HCT116 (cell line): ENCODE measurements around the gene CNOT10. TPM values are rescaled to one million over a fixed set of nuclear protein-coding genes. Genes with fewer than 3 reads are reported as not detected.

ENCODE experiments used
- ATAC-seq: fragments of 200-7000 bp; cut with Tn5 transposase; 2 replicates; pipeline ENCODE4 v1.9.1; 2020; ENCODE audit warnings: mild to moderate bottlenecking, moderate library complexity
- BruUV-seq: library from RNA; stranded (reverse); fragments of 400-500 nt; replicated peaks from 2 replicates; lab custom pipeline; 2021; lab: Mats Ljungman, UMichigan
- CTCF ChIA-PET: fragments of 300-600 bp; sonication (Branson Sonifier 250); formaldehyde crosslinking; loops from one replicate; lab custom pipeline; 2021; ENCODE audit warnings: antibody characterized with exemption; lab: Charles Lee
- POLR2A ChIA-PET: fragments of 300-600, 350-600 bp; sonication (Branson Sonifier 250); formaldehyde crosslinking; loops from one replicate; lab custom pipeline; 2021; ENCODE audit warnings: antibody characterized with exemption; lab: Charles Lee
- RAD21 ChIA-PET, 2 experiments: fragments of 300-600 bp; sonication (Branson Sonifier 250); formaldehyde crosslinking; loops; one replicate each; lab custom pipeline; 2023; ENCODE audit warnings: low total read pairs in 2 of 2; ENCODE audit not compliant: uncharacterized antibody in 2 of 2, unreplicated experiment in 2 of 2, low non-redundant PET in 1 of 2; lab: Charles Lee
- DNase-seq: peaks from one replicate; pipeline ENCODE4 v3.0.0-alpha.2; 2010; ENCODE audit warnings: low read depth, low spot score
- H2AFZ ChIP-seq: fragments of 200-600 bp; shearing (Covaris generic), sonication (generic); 2 replicates; pipeline ENCODE4 v1.6.1; 2017; ENCODE audit warnings: low read depth, mixed run types, mixed read lengths, antibody characterized with exemption, low read length; ENCODE audit not compliant: poor library complexity, severe bottlenecking
- H3K27ac ChIP-seq: 2 replicates; pipeline ENCODE4 v1.5.1; 2012; ENCODE audit warnings: low read depth, low read length
- H3K27me3 ChIP-seq: fragments of 200-600 bp; sonication (generic); 2 replicates; pipeline ENCODE4 v1.6.1; 2016; ENCODE audit warnings: mixed run types, low read length, mixed read lengths; ENCODE audit not compliant: insufficient read depth
- H3K36me3 ChIP-seq, 2 experiments: fragments of 200-500 bp in 1 of 2; fragments of 200-600 bp in 1 of 2; sonication (Bioruptor generic) in 1 of 2; sonication (generic) in 1 of 2; 2 replicates each; pipeline versions ENCODE4 v1.5.1 to v1.6.1; 2014 to 2016; ENCODE audit warnings: low read length in 2 of 2, inconsistent platforms in 1 of 2, mixed read lengths in 1 of 2, mixed run types in 1 of 2; ENCODE audit not compliant: insufficient read depth in 2 of 2, control insufficient read depth in 1 of 2
- H3K4me1 ChIP-seq, 2 experiments: fragments of 200-600 bp in 1 of 2; sonication (generic) in 1 of 2; 2 replicates each; pipeline versions ENCODE4 v1.5.1 to v1.6.1; 2012 to 2017; ENCODE audit warnings: low read length in 2 of 2, inconsistent platforms in 1 of 2, mild to moderate bottlenecking in 1 of 2, mixed read lengths in 1 of 2, mixed run types in 1 of 2, moderate library complexity in 1 of 2; ENCODE audit not compliant: insufficient read depth in 2 of 2, control insufficient read depth in 1 of 2
- H3K4me2 ChIP-seq: fragments of 200-600 bp; sonication (generic); 2 replicates; pipeline ENCODE4 v1.6.1; 2017; ENCODE audit warnings: mixed run types, low read length, mixed read lengths
- H3K4me3 ChIP-seq, 2 experiments: fragments of 200-600 bp in 1 of 2; sonication (generic) in 1 of 2; replicated peaks in 1 of 2; 2 replicates each; pipeline ENCODE4 v1.5.1; 2011 to 2016; ENCODE audit warnings: low read length in 2 of 2, control low read depth in 1 of 2, low read depth in 1 of 2, mild to moderate bottlenecking in 1 of 2, mixed read lengths in 1 of 2, mixed run types in 1 of 2
- H3K79me2 ChIP-seq: fragments of 200-600 bp; sonication (generic); 2 replicates; pipeline ENCODE4 v1.6.1; 2017; ENCODE audit warnings: mild to moderate bottlenecking, mixed run types, low read length, moderate library complexity, mixed read lengths; ENCODE audit not compliant: insufficient read depth
- H3K9ac ChIP-seq: fragments of 200-600 bp; sonication (generic); 2 replicates; pipeline ENCODE4 v1.6.1; 2016; ENCODE audit warnings: low read length, mixed read lengths
- H3K9me2 ChIP-seq: fragments of 200-600 bp; sonication (generic), shearing (Covaris generic); 2 replicates; pipeline ENCODE4 v1.6.1; 2017; ENCODE audit warnings: mixed run types, mild to moderate bottlenecking, moderate library complexity; ENCODE audit not compliant: insufficient read depth
- H3K9me3 ChIP-seq, 2 experiments: fragments of 200-500 bp in 1 of 2; fragments of 200-600 bp in 1 of 2; sonication (Bioruptor generic) in 1 of 2; sonication (generic) in 1 of 2; 2 replicates each; pipeline ENCODE4 v1.6.1; 2014 to 2017; ENCODE audit warnings: low read length in 2 of 2, mixed read lengths in 2 of 2, inconsistent platforms in 1 of 2, low read depth in 1 of 2, mild to moderate bottlenecking in 1 of 2, mixed run types in 1 of 2, moderate library complexity in 1 of 2; ENCODE audit not compliant: control insufficient read depth in 1 of 2, insufficient read depth in 1 of 2
- H4K20me1 ChIP-seq: fragments of 200-600 bp; sonication (generic), shearing (Covaris generic); 2 replicates; pipeline ENCODE4 v1.6.1; 2017; ENCODE audit warnings: mixed run types, mild to moderate bottlenecking, moderate library complexity; ENCODE audit not compliant: insufficient read depth
- POLR2A ChIP-seq: IDR thresholded peaks from 2 replicates; pipeline ENCODE4 v1.7.0; 2011; ENCODE audit warnings: borderline replicate concordance; ENCODE audit not compliant: insufficient read depth, insufficient read length; ENCODE audit errors: extremely low read depth
- RAD21 ChIP-seq: IDR thresholded peaks from 2 replicates; pipeline ENCODE4 v1.6.1; 2012; ENCODE audit warnings: low read depth, mild to moderate bottlenecking
- REST ChIP-seq: IDR thresholded peaks from 2 replicates; pipeline ENCODE4 v1.6.1; 2012; ENCODE audit warnings: low read depth
- SIN3A ChIP-seq: IDR thresholded peaks from 2 replicates; pipeline ENCODE4 v1.6.1; 2012; ENCODE audit warnings: low read depth
- SP1 ChIP-seq: IDR thresholded peaks from 2 replicates; pipeline ENCODE4 v1.6.1; 2012; ENCODE audit warnings: low read depth
- TCF7L2 ChIP-seq: IDR thresholded peaks from 2 replicates; pipeline ENCODE4 v1.7.0; 2011; ENCODE audit warnings: borderline replicate concordance, inconsistent platforms; ENCODE audit not compliant: insufficient read depth, insufficient read length; ENCODE audit errors: extremely low read depth
- YY1 ChIP-seq: IDR thresholded peaks from 2 replicates; pipeline ENCODE4 v1.6.1; 2011; ENCODE audit warnings: low read length, low read depth, moderate library complexity, mild to moderate bottlenecking; ENCODE audit not compliant: insufficient replicate concordance; ENCODE audit errors: extremely low read depth
- ZFX ChIP-seq: fragments of 450-650 bp; IDR thresholded peaks from 2 replicates; pipeline ENCODE4 v1.6.1; 2017
- ZNF274 ChIP-seq: fragments of 200-500 bp; sonication (Bioruptor generic); IDR thresholded peaks from 2 replicates; pipeline ENCODE4 v1.6.1; 2014; ENCODE audit warnings: mild to moderate bottlenecking, low read depth, low read length, inconsistent platforms
- intact Hi-C: fragments of 100-400 bp; cut with micrococcal nuclease; formaldehyde crosslinking; loops from 2 replicates; pipeline ENCODE4 v1.10.0; 2022
- total RNA-seq: library from RNA; stranded (reverse); gene quantifications from one replicate; pipeline ENCODE4 v1.2.1, GENCODE V29; 2021; ENCODE audit not compliant: unreplicated experiment

CNOT10 gene
- total RNA-seq, 1 experiment from 2014 or later: 47.4 TPM

DNA sequence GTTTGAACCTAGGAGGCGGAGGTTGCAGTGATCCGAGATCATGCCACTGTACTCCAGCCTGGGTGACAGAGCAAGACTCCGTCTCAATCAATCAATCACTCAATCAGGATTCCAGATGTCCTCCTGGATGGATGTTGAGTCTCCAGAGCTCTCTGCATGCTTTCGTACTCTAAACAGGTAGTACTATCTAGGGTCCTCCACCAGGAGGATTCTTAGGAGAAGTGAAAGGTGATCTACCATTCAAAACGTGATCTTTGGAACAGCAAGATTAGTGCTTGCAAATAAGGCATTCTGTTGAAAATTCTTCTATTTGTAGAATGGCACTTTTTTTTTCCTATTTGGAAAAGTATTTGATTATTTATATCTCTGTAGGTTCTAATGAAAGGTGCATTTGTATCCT, 34.3 kb downstream of the CNOT10 start:
- no peak for TF ChIP-seq ZNF274
- no peak for TF ChIP-seq SP1
- TF ChIP-seq TCF7L2: no peak
- no peak for TF ChIP-seq SIN3A
- TF ChIP-seq YY1: no peak
- TF ChIP-seq POLR2A: no peak
- no peak for TF ChIP-seq ZFX
- no peak for TF ChIP-seq REST
- no peak for TF ChIP-seq RAD21
- POLR2A ChIA-PET: no interaction called here
- H3K27me3 ChIP-seq: no peaks in the 10 kb centered on the region
- no peak overlapping the region for H2AFZ ChIP-seq
- CTCF ChIA-PET: no interaction called here
- H3K4me1 ChIP-seq: no peaks in the 10 kb centered on the region
- no peak overlapping the region for H3K4me3 ChIP-seq
- RAD21 ChIA-PET: no interaction called here
- DNase-seq: no peak
- peak; percentile 44; the same call in 1 of the 2 replicates for ATAC-seq
- no peak overlapping the region for H3K4me2 ChIP-seq
- peaks cover 3 to 21% of the 10 kb centered on the region in 2 experiments; a peak in 3 of 4 replicates for H3K36me3 ChIP-seq
- no peaks in the 10 kb centered on the region for H3K9me3 ChIP-seq
- H3K9ac ChIP-seq: no peak overlapping the region
- no peaks in the 10 kb centered on the region for H4K20me1 ChIP-seq
- no peak overlapping the region for H3K27ac ChIP-seq
- BruUV-seq: no TSS peak
- H3K9me2 ChIP-seq: no peaks in the 10 kb centered on the region
- intact Hi-C loops: no loop called here
- H3K79me2 ChIP-seq: no peaks in the 10 kb centered on the region
